ENCODE data around the gene VSTM2B.
A peak's percentile ranks its signal among the peaks of the same experiment; 100 is the strongest.

The VSTM2B gene

GRCh38 chr19:29587059-29587458 lies 61.3 kb downstream of the VSTM2B start:
- DNase-seq (ENCODE audit: insufficient read length, low spot score) (no peak), FAIRE-seq (no peak)

- DNase-seq (ENCODE audit: insufficient read length, low spot score) (no peak), FAIRE-seq (no peak)
These were observed 61.8 kb downstream of the VSTM2B start for GRCh38 chr19:29587518-29587986.

GRCh38 chr19:29588095-29588494 lies 62.3 kb downstream of the VSTM2B start:
- no peak for FAIRE-seq

DNA sequence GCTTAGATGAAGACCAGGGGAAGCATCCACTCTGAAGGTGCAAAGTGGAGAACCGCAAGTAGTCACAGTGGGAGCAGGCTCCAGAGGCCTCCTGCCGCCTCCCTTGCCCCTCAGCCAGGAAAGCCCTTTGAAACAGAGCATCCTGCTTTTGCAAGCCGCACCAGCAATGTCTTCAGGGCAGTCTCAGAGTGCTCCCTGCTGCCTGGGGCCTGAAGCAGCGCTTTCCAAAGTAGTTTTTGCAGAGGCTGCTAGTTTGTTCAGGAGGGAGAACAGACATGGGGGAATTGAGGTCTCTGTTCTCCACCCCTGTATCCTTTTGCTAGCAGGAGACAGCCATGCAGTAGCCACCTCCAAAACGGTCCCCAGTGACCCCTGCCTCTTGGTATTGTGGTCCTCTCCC lies 64.5 kb downstream of the VSTM2B start:
- no peak for FAIRE-seq
- DNase-seq (ENCODE audit: insufficient read length, low spot score): no peak

More at GRCh38 chr19:29588095-29588494, 62.3 kb downstream of the VSTM2B start:
- DNase-seq (ENCODE audit: insufficient read length, low spot score): no peak

- FAIRE-seq: no peak
- DNase-seq (ENCODE audit: insufficient read length, low spot score): no peak
These were observed 65.9 kb downstream of the VSTM2B start for GRCh38 chr19:29591670-29592069.

DNA sequence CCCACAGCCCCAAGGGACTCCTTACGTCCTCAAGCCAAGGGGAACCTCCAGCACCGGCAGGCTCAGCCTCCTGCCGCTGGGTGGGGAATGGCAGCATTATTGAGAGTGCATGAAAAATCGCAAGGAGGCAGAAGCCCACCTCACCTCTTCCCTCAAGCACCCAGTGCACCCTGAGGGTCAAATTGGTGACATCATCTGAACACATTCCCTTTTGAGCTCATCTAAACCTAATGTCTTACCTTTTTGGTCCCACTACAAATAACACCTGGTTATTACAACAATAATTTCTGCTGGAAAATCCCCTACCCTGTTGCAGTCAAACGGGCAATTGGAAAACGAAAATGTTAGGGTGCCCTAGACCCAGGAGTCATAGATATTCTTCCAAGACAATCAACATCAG lies 68.1 kb downstream of the VSTM2B start:
- FAIRE-seq (no peak), DNase-seq (ENCODE audit: insufficient read length, low spot score) (no peak)

- FAIRE-seq (no peak), DNase-seq (ENCODE audit: insufficient read length, low spot score) (no peak)
These were observed 70.4 kb downstream of the VSTM2B start for GRCh38 chr19:29596080-29596727.

GRCh38 chr19:29596885-29597525 lies 71.2 kb downstream of the VSTM2B start:
- DNase-seq (ENCODE audit: insufficient read length, low spot score) (no peak), FAIRE-seq (no peak)

- FAIRE-seq (no peak), DNase-seq (ENCODE audit: insufficient read length, low spot score) (no peak)
These were observed 72.2 kb downstream of the VSTM2B start for GRCh38 chr19:29598036-29598435.

DNA sequence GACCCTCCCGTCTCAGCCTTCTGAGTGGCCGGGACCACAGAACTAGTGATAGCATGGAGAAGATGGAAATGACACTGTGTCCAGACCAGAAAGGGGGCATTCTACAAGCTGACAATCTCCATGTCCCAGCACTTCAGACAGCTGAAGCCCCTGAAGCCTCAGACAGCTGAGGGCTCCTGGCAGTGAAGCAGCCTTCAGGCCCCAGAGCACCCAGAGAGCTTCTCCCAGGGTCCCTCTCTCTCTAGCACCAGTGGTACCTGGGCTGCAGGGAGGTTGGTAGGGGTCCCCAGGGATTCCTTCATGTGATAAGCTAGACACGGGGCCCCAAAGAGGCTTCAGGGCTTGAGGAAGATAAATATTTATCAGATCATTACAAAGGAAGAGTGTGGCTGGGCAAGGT lies 72.7 kb downstream of the VSTM2B start:
- FAIRE-seq: no peak
- DNase-seq (ENCODE audit: insufficient read length, low spot score): no peak

- FAIRE-seq: no peak
- no peak for DNase-seq (ENCODE audit: insufficient read length, low spot score)
These were observed 77.5 kb downstream of the VSTM2B start for GRCh38 chr19:29603308-29603707.

- DNase-seq (ENCODE audit: insufficient read length, low spot score) (peak; percentile 99), FAIRE-seq (peak; percentile 13)
These were observed 80.0 kb downstream of the VSTM2B start, which contains the start of gene POP4 for GRCh38 chr19:29605653-29606419. POP4 (plus strand) TSS chr19:29606283; CDS start chr19:29606319, 36 bp downstream.

DNA sequence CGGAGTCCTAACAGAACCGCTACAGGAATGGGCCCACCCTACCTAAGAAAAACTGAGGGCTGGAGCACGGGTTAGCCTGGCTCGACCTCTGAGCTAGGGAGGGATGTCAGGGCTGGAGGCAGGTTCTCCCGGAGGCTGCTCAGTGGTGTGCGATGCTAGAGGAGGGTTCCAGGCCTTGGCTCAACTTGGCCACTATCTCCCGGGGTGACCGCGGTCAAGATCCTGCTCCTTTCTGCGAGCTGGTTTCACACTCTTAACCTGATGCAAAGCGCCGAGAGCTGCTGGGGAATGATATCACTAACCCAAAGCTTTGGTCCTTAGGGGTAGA lies 80.6 kb downstream of the VSTM2B start:
- FAIRE-seq: no peak
- DNase-seq (ENCODE audit: insufficient read length, low spot score): peak; percentile 25

GRCh38 chr19:29609636-29610035 lies 83.8 kb downstream of the VSTM2B start:
- no peak for DNase-seq (ENCODE audit: insufficient read length, low spot score)
- FAIRE-seq: no peak

GRCh38 chr19:29610213-29610573 lies 84.4 kb downstream of the VSTM2B start:
- DNase-seq (ENCODE audit: insufficient read length, low spot score) (no peak), FAIRE-seq (no peak)

GRCh38 chr19:29610574-29611271 lies 84.9 kb downstream of the VSTM2B start:
- peak; percentile 28 for FAIRE-seq

DNA sequence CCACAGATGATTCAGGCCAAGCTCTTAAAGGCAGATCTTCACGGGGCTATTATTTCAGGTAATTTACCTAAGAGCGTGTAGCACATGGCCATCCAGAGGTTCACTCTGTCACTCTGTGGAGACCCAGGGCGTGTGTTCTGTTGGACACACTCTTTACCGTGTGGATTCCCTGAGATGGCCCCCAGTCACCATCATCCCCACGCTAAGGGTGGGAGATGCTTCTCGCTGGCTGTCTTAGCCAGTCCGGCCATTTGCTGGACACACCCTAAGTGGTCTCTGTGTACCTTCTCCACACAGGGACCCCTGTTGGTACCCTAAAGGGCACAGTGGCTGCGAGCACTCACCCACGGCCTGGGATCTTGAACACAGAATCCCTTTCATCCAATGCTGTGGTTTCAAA lies 86.3 kb downstream of the VSTM2B start:
- FAIRE-seq (no peak), DNase-seq (ENCODE audit: insufficient read length, low spot score) (no peak)

More at GRCh38 chr19:29610574-29611271, 84.9 kb downstream of the VSTM2B start:
- DNase-seq (ENCODE audit: insufficient read length, low spot score): peak; percentile 83

GRCh38 chr19:29612801-29613595 lies 87.2 kb downstream of the VSTM2B start:
- FAIRE-seq (no peak), DNase-seq (ENCODE audit: insufficient read length, low spot score) (no peak)

GRCh38 chr19:29614046-29614445 lies 88.3 kb downstream of the VSTM2B start:
- DNase-seq (ENCODE audit: insufficient read length, low spot score) (no peak), FAIRE-seq (no peak)

Measured in HTR-8/SVneo (cell line).